HepG2 (cell line): ENCODE results near the gene CHAF1A. TPM values are rescaled to one million over a fixed set of nuclear protein-coding genes. Genes with fewer than 3 reads are reported as not detected.

Experiments
- ATAC-seq: fragments of 200-7000 bp; cut with Tn5 transposase; 3 replicates; pipeline ENCODE4 v1.9.1; 2020; ENCODE audit warnings: mild to moderate bottlenecking, moderate library complexity
- BruUV-seq: library from RNA; stranded (reverse); fragments of 400-500 nt; replicated peaks from 2 replicates; lab custom pipeline; 2021; lab: Mats Ljungman, UMichigan
- CTCF ChIA-PET: fragments of 300-600 bp; formaldehyde crosslinking; extraction: SDS; loops from one replicate; lab custom pipeline; 2021; ENCODE audit warnings: low total read pairs, inconsistent platforms, low intra/inter-chr PET ratio; lab: Yijun Ruan, JAX
- POLR2A ChIA-PET: fragments of 350-600 bp; sonication (Branson Sonifier 250); formaldehyde crosslinking; loops from one replicate; lab custom pipeline; 2020; ENCODE audit warnings: antibody characterized with exemption, inconsistent platforms; lab: Yijun Ruan, JAX
- DNase-seq: peaks from one replicate; pipeline ENCODE4 v3.0.0-alpha.2; 2015; ENCODE audit warnings: low spot score
- FAIRE-seq: peaks from 3 replicates; lab custom pipeline; 2011; peaks lifted over from hg19 to GRCh38; lab: Jason Lieb, UNC
- H2AFZ ChIP-seq: one replicate; pipeline ENCODE4 v1.6.1; 2011; ENCODE audit warnings: low read length, inconsistent platforms
- H3K27ac ChIP-seq: fragments of 300-600 bp; 3 replicates; pipeline ENCODE4 v1.8.0; 2011; ENCODE audit warnings: mixed run types, mild to moderate bottlenecking, mixed read lengths, low read length, inconsistent platforms; ENCODE audit not compliant: insufficient read depth; ENCODE audit errors: extremely low read length
- H3K27me3 ChIP-seq, 2 experiments: fragments of 200-600 bp in 1 of 2; 2 replicates in 1 of 2; 3 replicates in 1 of 2; pipeline versions ENCODE4 v1.6.0 to v1.8.0; 2011; ENCODE audit warnings: low read length in 2 of 2, mild to moderate bottlenecking in 2 of 2, moderate library complexity in 2 of 2, inconsistent platforms in 1 of 2; ENCODE audit not compliant: insufficient read depth in 2 of 2, control insufficient read depth in 1 of 2
- H3K36me3 ChIP-seq, 2 experiments: fragments of 200-600 bp in 1 of 2; replicated peaks in 1 of 2; 2 replicates in 1 of 2; 3 replicates in 1 of 2; pipeline versions ENCODE4 v1.5.1 to v1.8.0; 2011; ENCODE audit warnings: low read length in 2 of 2, inconsistent platforms in 1 of 2; ENCODE audit not compliant: insufficient read depth in 2 of 2, control insufficient read depth in 1 of 2
- H3K4me1 ChIP-seq: 2 replicates; pipeline ENCODE4 v1.5.1; 2012; ENCODE audit warnings: low read length, inconsistent platforms; ENCODE audit not compliant: insufficient read depth
- H3K4me2 ChIP-seq: 2 replicates; pipeline ENCODE4 v1.6.0; 2011; ENCODE audit warnings: low read depth, low read length, inconsistent platforms
- H3K4me3 ChIP-seq, 3 experiments: fragments of 200-600 bp in 1 of 3; sonication (generic), shearing (Covaris generic) in 1 of 3; replicated peaks in 1 of 3; 2 replicates each; pipeline ENCODE4 v1.5.1; 2011 to 2016; ENCODE audit warnings: low read length in 3 of 3, inconsistent platforms in 2 of 3, low read depth in 2 of 3, mild to moderate bottlenecking in 2 of 3, control low read depth in 1 of 3, mixed read lengths in 1 of 3; ENCODE audit not compliant: insufficient read depth in 1 of 3
- H3K79me2 ChIP-seq: one replicate; pipeline ENCODE4 v1.6.1; 2011; ENCODE audit warnings: low read length, inconsistent platforms; ENCODE audit not compliant: insufficient read depth
- H3K9ac ChIP-seq: 2 replicates; pipeline ENCODE4 v1.6.0; 2011; ENCODE audit warnings: mild to moderate bottlenecking, low read depth, low read length, inconsistent platforms; ENCODE audit not compliant: insufficient read depth
- H3K9me3 ChIP-seq: 2 replicates; pipeline ENCODE4 v1.5.1; 2012; ENCODE audit warnings: mild to moderate bottlenecking, low read length
- H4K20me1 ChIP-seq: 2 replicates; pipeline ENCODE4 v1.6.0; 2011; ENCODE audit warnings: inconsistent platforms, mild to moderate bottlenecking, low read length, moderate library complexity; ENCODE audit not compliant: insufficient read depth
- GATA4 ChIP-seq: sonication (generic); IDR thresholded peaks from 2 replicates; pipeline ENCODE4 v1.6.1; 2016; ENCODE audit warnings: antibody characterized with exemption, low read depth, borderline replicate concordance
- MIER2 ChIP-seq: IDR thresholded peaks from 2 replicates; pipeline ENCODE4 v1.6.1; 2016; ENCODE audit warnings: missing biosample characterization, missing genetic modification reagents
- PAXIP1 ChIP-seq: sonication (generic); formaldehyde crosslinking; conservative IDR thresholded peaks from 2 replicates; pipeline ENCODE4 v1.4.0; 2020; ENCODE audit warnings: mild to moderate bottlenecking, missing genetic modification reagents, moderate library complexity
- ZFP90 ChIP-seq: sonication (generic); formaldehyde crosslinking; IDR thresholded peaks from 2 replicates; pipeline ENCODE4 v1.8.0; 2022; ENCODE audit warnings: missing genetic modification reagents, mild to moderate bottlenecking, inconsistent platforms, borderline replicate concordance
- ZNF510 ChIP-seq: sonication (generic); formaldehyde crosslinking; IDR thresholded peaks from 2 replicates; pipeline ENCODE4 v1.4.0; 2020; ENCODE audit warnings: low read depth, mild to moderate bottlenecking, missing genetic modification reagents
- ZNF646 ChIP-seq: sonication (generic); formaldehyde crosslinking; IDR thresholded peaks from 2 replicates; pipeline ENCODE4 v1.9.0; 2021; ENCODE audit warnings: mild to moderate bottlenecking, missing genetic modification reagents
- ZNF790 ChIP-seq: sonication (generic); formaldehyde crosslinking; IDR thresholded peaks from 2 replicates; pipeline ENCODE4 v1.8.0; 2022; ENCODE audit warnings: missing genetic modification reagents, mild to moderate bottlenecking, borderline replicate concordance
- WGBS: methylation state at CpG from one replicate; pipeline ENCODE4 v1.1.6; 2017; ENCODE audit warnings: low lambda C conversion rate; 5-methylcytosine and 5-hydroxymethylcytosine counted together
- in situ Hi-C: cut with HindIII; loops from 2 replicates; pipeline ENCODE4 v1.10.0; 2017; ENCODE audit warnings: low pct_unique_long_range_greater_than_20kb; ENCODE audit not compliant: extremely low pct_ligation_motif_present
- intact Hi-C: fragments of 100-400 bp; cut with micrococcal nuclease; formaldehyde crosslinking; loops from one replicate; pipeline ENCODE4 v1.10.0; 2022; ENCODE audit not compliant: unreplicated experiment
- polyA plus RNA-seq, 8 experiments: library from polyadenylated mRNA; depleted of rRNA in 3 of 8; stranded (reverse) in 7 of 8; unstranded in 1 of 8; fragments of >200 nt; fragmentation: Illumina TruSeq in 4 of 8; extraction: Trizol in 4 of 8; gene quantifications; 2 replicates each; pipeline versions ENCODE4 v1.2.1 to v1.2.3, GENCODE V29; 2011 to 2016; ENCODE audit warnings: low read depth in 4 of 8, missing spikeins in 1 of 8, mixed read lengths in 1 of 8; ENCODE audit not compliant: insufficient read depth in 1 of 8
- total RNA-seq, 5 experiments: library from RNA; depleted of rRNA; stranded (reverse); fragments of >200 nt; fragmentation: Illumina TruSeq; extraction: Trizol; gene quantifications; 2 replicates each; pipeline ENCODE4 v1.2.3, GENCODE V29; 2016; ENCODE audit warnings: low read depth in 1 of 5

CHAF1A gene
- total and polyA plus RNA-seq, 2 of the 13 experiments (the other 11 are each of a cell fraction or from before 2014, with no cell fraction given), result 11.0 to 34.8 TPM

DNA sequence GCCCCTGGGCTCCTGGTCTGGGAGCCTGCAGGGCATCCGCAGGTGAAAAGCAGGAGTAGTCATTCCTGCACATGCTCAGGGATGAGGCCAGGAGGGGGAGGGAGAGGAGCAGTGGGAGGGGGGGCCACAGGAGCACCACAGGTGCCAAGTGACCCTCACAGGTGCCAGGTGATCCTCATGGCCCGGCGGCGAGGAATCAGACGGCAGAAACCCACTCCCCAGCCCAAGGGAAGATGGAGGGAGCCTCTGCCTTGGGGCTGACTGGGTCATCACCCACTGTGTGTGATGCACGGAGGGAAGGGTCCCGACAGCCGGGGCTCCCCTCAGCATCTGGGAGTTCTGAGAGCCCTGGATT, 29.4 kb upstream of the CHAF1A start:
- H3K27ac ChIP-seq, result peak overlapping the region; percentile 84
- no peak overlapping the region for H3K4me3 ChIP-seq

More for the DNA sequence above, 29.4 kb upstream of the CHAF1A start:
- Histone ChIP-seq H3K9me3 (no peaks in the 10 kb centered on the region), H3K27me3 (no peaks in the 10 kb centered on the region), H3K9ac (no peak overlapping the region), H3K79me2 (peaks cover 59% of the 10 kb centered on the region), H2AFZ (no peak overlapping the region), H4K20me1 (peaks cover 2% of the 10 kb centered on the region; the same call in 1 of the 2 replicates), H3K4me2 (no peak overlapping the region), H3K36me3 (peaks cover 8 to 24% of the 10 kb centered on the region in 2 experiments; a peak in 4 of 5 replicates), H3K4me1 (peaks cover 42% of the 10 kb centered on the region)
- no TSS peak for BruUV-seq
- ATAC-seq (no peak), FAIRE-seq (no peak), DNase-seq (no peak)
- intact Hi-C loops (no loop called here), in situ Hi-C loops (no loop called here)
- CTCF ChIA-PET, result no interaction called here
- TF ChIP-seq ZNF646 (CRISPR knock-in tag) (no peak), ZNF790 (no peak), PAXIP1 (CRISPR knock-in tag) (no peak), ZNF510 (CRISPR knock-in tag) (no peak), MIER2 (no peak), GATA4 (no peak), ZFP90 (CRISPR knock-in tag) (no peak)
- WGBS, result 97% methylated on average over 6 of the region's 8 CpGs
- POLR2A ChIA-PET, result interaction anchor here (3.9 kb wide), 1 partner anchor 30 kb away, joined by 30 read pairs; the partner anchor contains the start of gene MPND
